Astrocyte (in vitro differentiated cells and primary cell): ENCODE results near the gene UQCR11. TPM values are rescaled to one million over a fixed set of nuclear protein-coding genes. Genes with fewer than 3 reads are reported as not detected.

Experiments
- DNase-seq: peaks from one replicate; pipeline ENCODE4 v3.0.0-alpha.2; 2010; ENCODE audit warnings: low read depth
- FAIRE-seq: peaks from 2 replicates; lab custom pipeline; 2011; peaks lifted over from hg19 to GRCh38; lab: Jason Lieb, UNC
- H2AFZ ChIP-seq: 2 replicates; pipeline ENCODE4 v1.6.0; 2012; ENCODE audit warnings: low read depth, low read length, inconsistent platforms
- H3K27ac ChIP-seq: 2 replicates; pipeline ENCODE4 v1.5.1; 2011; ENCODE audit warnings: low read depth, low read length, inconsistent platforms
- H3K27me3 ChIP-seq: 2 replicates; pipeline ENCODE4 v1.6.0; 2011; ENCODE audit warnings: low read length, inconsistent platforms; ENCODE audit not compliant: insufficient read depth
- H3K36me3 ChIP-seq: 2 replicates; pipeline ENCODE4 v1.5.1; 2011; ENCODE audit warnings: low read length, inconsistent platforms; ENCODE audit not compliant: insufficient read depth
- H3K4me1 ChIP-seq: 2 replicates; pipeline ENCODE4 v1.5.1; 2011; ENCODE audit warnings: low read length, inconsistent platforms; ENCODE audit not compliant: insufficient read depth
- H3K4me2 ChIP-seq: 2 replicates; pipeline ENCODE4 v1.6.0; 2012; ENCODE audit warnings: low read length, inconsistent platforms
- H3K4me3 ChIP-seq: 2 replicates; pipeline ENCODE4 v1.5.1; 2011; ENCODE audit warnings: low read depth, mild to moderate bottlenecking, low read length, inconsistent platforms; ENCODE audit not compliant: insufficient read depth
- H3K79me2 ChIP-seq: 2 replicates; pipeline ENCODE4 v1.6.0; 2012; ENCODE audit warnings: mild to moderate bottlenecking, low read length, inconsistent platforms; ENCODE audit not compliant: insufficient read depth
- H3K9ac ChIP-seq: 2 replicates; pipeline ENCODE4 v1.6.0; 2012; ENCODE audit warnings: mild to moderate bottlenecking, low read length, inconsistent platforms
- H3K9me3 ChIP-seq: 2 replicates; pipeline ENCODE4 v1.5.1; 2012; ENCODE audit warnings: low read depth, mild to moderate bottlenecking, low read length, inconsistent platforms; ENCODE audit not compliant: insufficient read depth
- H4K20me1 ChIP-seq: 2 replicates; pipeline ENCODE4 v1.6.0; 2012; ENCODE audit warnings: low read length, inconsistent platforms; ENCODE audit not compliant: insufficient read depth
- H3K27ac Mint-ChIP-seq: one replicate; pipeline ENCODE4 v1.8.0; 2021; ENCODE audit warnings: mild to moderate bottlenecking, mixed read lengths; ENCODE audit not compliant: unreplicated experiment
- H3K27me3 Mint-ChIP-seq: one replicate; pipeline ENCODE4 v1.8.0; 2021; ENCODE audit warnings: low read depth, mixed read lengths; ENCODE audit not compliant: unreplicated experiment
- H3K36me3 Mint-ChIP-seq: one replicate; pipeline ENCODE4 v1.8.0; 2021; ENCODE audit warnings: low read depth, mixed read lengths; ENCODE audit not compliant: unreplicated experiment
- H3K4me1 Mint-ChIP-seq: one replicate; pipeline ENCODE4 v1.8.0; 2021; ENCODE audit warnings: low read depth, mixed read lengths; ENCODE audit not compliant: unreplicated experiment
- H3K4me3 Mint-ChIP-seq: one replicate; pipeline ENCODE4 v1.8.0; 2021; ENCODE audit warnings: mild to moderate bottlenecking, moderate library complexity, mixed read lengths; ENCODE audit not compliant: unreplicated experiment
- H3K9me3 Mint-ChIP-seq: one replicate; pipeline ENCODE4 v1.8.0; 2021; ENCODE audit warnings: mild to moderate bottlenecking, mixed read lengths; ENCODE audit not compliant: unreplicated experiment
- CTCF ChIP-seq: IDR thresholded peaks from 2 replicates; pipeline ENCODE4 v1.5.1; 2011; ENCODE audit warnings: low read depth, mild to moderate bottlenecking, inconsistent platforms, low read length, moderate library complexity; ENCODE audit not compliant: insufficient read depth
- EZH2 ChIP-seq: IDR thresholded peaks from 2 replicates; pipeline ENCODE4 v1.6.1; 2012; ENCODE audit warnings: mild to moderate bottlenecking, low read length, inconsistent platforms; ENCODE audit not compliant: insufficient read depth
- total RNA-seq: library from RNA; stranded (reverse); gene quantifications from 2 replicates; pipeline ENCODE4 v1.2.1, GENCODE V29; 2021

Gene UQCR11
- total RNA-seq, 1 donor from 2014 or later = 255 TPM

GRCh38 chr19:1580957-1581356 lies 24.3 kb downstream of the UQCR11 start:
- H3K27ac ChIP-seq = no peak overlapping the region
- H2AFZ ChIP-seq = no peak overlapping the region
- TF ChIP-seq EZH2 = no peak
- H3K9ac ChIP-seq = no peak overlapping the region
- Mint-ChIP-seq H3K4me3 (no peak overlapping the region), H3K27ac (no peak overlapping the region), H3K36me3 (peaks cover 10% of the 10 kb centered on the region), H3K4me1 (no peaks in the 10 kb centered on the region), H3K9me3 (no peaks in the 10 kb centered on the region), H3K27me3 (no peaks in the 10 kb centered on the region)
- no peaks in the 10 kb centered on the region for H3K27me3 ChIP-seq
- H3K36me3 ChIP-seq = peaks cover 8% of the 10 kb centered on the region
- FAIRE-seq = no peak
- DNase-seq = no peak
- H3K4me2 ChIP-seq = no peak overlapping the region
- H3K4me3 ChIP-seq = no peak overlapping the region
- H4K20me1 ChIP-seq = peaks cover 17% of the 10 kb centered on the region
- H3K79me2 ChIP-seq = peaks cover 15% of the 10 kb centered on the region
- H3K9me3 ChIP-seq = no peaks in the 10 kb centered on the region
- no peaks in the 10 kb centered on the region for H3K4me1 ChIP-seq

- Histone ChIP-seq H3K79me2 (peaks cover 9% of the 10 kb centered on the region), H3K27ac (no peak overlapping the region), H2AFZ (no peak overlapping the region), H4K20me1 (peaks cover 13% of the 10 kb centered on the region), H3K9me3 (no peaks in the 10 kb centered on the region), H3K4me3 (no peak overlapping the region), H3K27me3 (no peaks in the 10 kb centered on the region), H3K4me2 (no peak overlapping the region), H3K36me3 (peaks cover 8% of the 10 kb centered on the region), H3K4me1 (no peaks in the 10 kb centered on the region), H3K9ac (no peak overlapping the region)
- no peak for FAIRE-seq
- Mint-ChIP-seq H3K4me1 (no peaks in the 10 kb centered on the region), H3K27ac (no peak overlapping the region), H3K4me3 (no peak overlapping the region), H3K36me3 (peaks cover 10% of the 10 kb centered on the region), H3K27me3 (no peaks in the 10 kb centered on the region), H3K9me3 (no peaks in the 10 kb centered on the region)
- no peak for TF ChIP-seq CTCF
- TF ChIP-seq EZH2 = no peak
- no peak for DNase-seq
Observed at GRCh38 chr19:1580382-1580781, 24.9 kb downstream of the UQCR11 start.

- Histone ChIP-seq H2AFZ (no peak overlapping the region), H3K79me2 (peaks cover under 1% of the 10 kb centered on the region), H3K27ac (no peak overlapping the region), H4K20me1 (peaks cover 11% of the 10 kb centered on the region), H3K4me3 (no peak overlapping the region), H3K9me3 (no peaks in the 10 kb centered on the region), H3K27me3 (no peaks in the 10 kb centered on the region), H3K4me2 (no peak overlapping the region), H3K36me3 (peaks cover 8% of the 10 kb centered on the region), H3K4me1 (no peaks in the 10 kb centered on the region), H3K9ac (no peak overlapping the region)
- FAIRE-seq (no peak), DNase-seq (no peak)
- H3K27ac Mint-ChIP-seq = no peak overlapping the region
- H3K4me1 Mint-ChIP-seq = no peaks in the 10 kb centered on the region
- no peaks in the 10 kb centered on the region for H3K27me3 Mint-ChIP-seq
- H3K36me3 Mint-ChIP-seq = peaks cover 10% of the 10 kb centered on the region
- H3K9me3 Mint-ChIP-seq = no peaks in the 10 kb centered on the region
- TF ChIP-seq CTCF (no peak), EZH2 (no peak)
- no peak overlapping the region for H3K4me3 Mint-ChIP-seq
Observed at GRCh38 chr19:1579222-1579621, 26.0 kb downstream of the UQCR11 start.
